HEK293T (cell line): ENCODE results near the gene EFR3B.
"Not testable (repeated sequence)": the region's sequence is repeated elsewhere in the genome, so short reads cannot be mapped to it uniquely, and the experiment has no call there.

Experiments used
- CTCF ChIA-PET: fragments of 350-600 bp; formaldehyde crosslinking; extraction: SDS; loops from one replicate; lab custom pipeline; 2021; ENCODE audit warnings: antibody characterized with exemption, inconsistent platforms; lab: Yijun Ruan, JAX
- POLR2A ChIA-PET: fragments of 350-600 bp; formaldehyde crosslinking; extraction: SDS; loops from one replicate; lab custom pipeline; 2020; ENCODE audit warnings: antibody characterized with exemption, inconsistent platforms; lab: Yijun Ruan, JAX
- DNase-seq: peaks from one replicate; pipeline ENCODE4 v3.0.0; 2012; ENCODE audit warnings: mixed read lengths; ENCODE audit errors: extremely low spot score
- ARNT ChIP-seq: fragments of 450-650 bp; IDR thresholded peaks from 2 replicates; pipeline ENCODE4 v1.6.1; 2017; ENCODE audit warnings: mild to moderate bottlenecking
- BHLHE40 ChIP-seq: fragments of 450-650 bp; IDR thresholded peaks from 2 replicates; pipeline ENCODE4 v1.6.1; 2016; ENCODE audit warnings: mild to moderate bottlenecking, moderate library complexity, borderline replicate concordance
- CTBP1 ChIP-seq: fragments of 450-650 bp; IDR thresholded peaks from 2 replicates; pipeline ENCODE4 v1.6.1; 2016; ENCODE audit warnings: borderline replicate concordance
- ELF4 ChIP-seq: fragments of 450-650 bp; IDR thresholded peaks from 2 replicates; pipeline ENCODE4 v1.6.1; 2017; ENCODE audit warnings: antibody characterized with exemption
- FOXA1 ChIP-seq: fragments of 450-650 bp; IDR thresholded peaks from 2 replicates; pipeline ENCODE4 v1.6.1; 2016; ENCODE audit warnings: mild to moderate bottlenecking
- FOXK2 ChIP-seq: fragments of 450-650 bp; IDR thresholded peaks from 2 replicates; pipeline ENCODE4 v1.6.1; 2016; ENCODE audit warnings: mild to moderate bottlenecking
- FOXM1 ChIP-seq: fragments of 450-650 bp; IDR thresholded peaks from 2 replicates; pipeline ENCODE4 v1.6.1; 2017; ENCODE audit warnings: mild to moderate bottlenecking, borderline replicate concordance
- HDGF ChIP-seq: fragments of 450-650 bp; IDR thresholded peaks from 2 replicates; pipeline ENCODE4 v1.6.1; 2017; ENCODE audit warnings: antibody characterized with exemption, borderline replicate concordance
- L3MBTL2 ChIP-seq: fragments of 450-650 bp; conservative IDR thresholded peaks from 2 replicates; pipeline ENCODE4 v1.6.1; 2016; ENCODE audit warnings: mild to moderate bottlenecking
- LEF1 ChIP-seq: fragments of 450-650 bp; IDR thresholded peaks from 2 replicates; pipeline ENCODE4 v1.6.1; 2017; ENCODE audit warnings: mild to moderate bottlenecking, borderline replicate concordance
- NFRKB ChIP-seq: fragments of 450-650 bp; IDR thresholded peaks from 2 replicates; pipeline ENCODE4 v1.6.1; 2016; ENCODE audit warnings: mild to moderate bottlenecking, moderate library complexity
- PKNOX1 ChIP-seq: fragments of 450-650 bp; IDR thresholded peaks from 2 replicates; pipeline ENCODE4 v1.6.1; 2016
- SP1 ChIP-seq: fragments of 450-650 bp; IDR thresholded peaks from 2 replicates; pipeline ENCODE4 v1.6.1; 2017
- SUZ12 ChIP-seq: fragments of 450-650 bp; IDR thresholded peaks from 2 replicates; pipeline ENCODE4 v1.6.1; 2016; ENCODE audit warnings: mild to moderate bottlenecking
- TARDBP ChIP-seq: fragments of 450-650 bp; IDR thresholded peaks from 2 replicates; pipeline ENCODE4 v1.6.1; 2016
- ZNF384 ChIP-seq: fragments of 450-650 bp; IDR thresholded peaks from 2 replicates; pipeline ENCODE4 v1.6.1; 2016

Gene EFR3B

DNA sequence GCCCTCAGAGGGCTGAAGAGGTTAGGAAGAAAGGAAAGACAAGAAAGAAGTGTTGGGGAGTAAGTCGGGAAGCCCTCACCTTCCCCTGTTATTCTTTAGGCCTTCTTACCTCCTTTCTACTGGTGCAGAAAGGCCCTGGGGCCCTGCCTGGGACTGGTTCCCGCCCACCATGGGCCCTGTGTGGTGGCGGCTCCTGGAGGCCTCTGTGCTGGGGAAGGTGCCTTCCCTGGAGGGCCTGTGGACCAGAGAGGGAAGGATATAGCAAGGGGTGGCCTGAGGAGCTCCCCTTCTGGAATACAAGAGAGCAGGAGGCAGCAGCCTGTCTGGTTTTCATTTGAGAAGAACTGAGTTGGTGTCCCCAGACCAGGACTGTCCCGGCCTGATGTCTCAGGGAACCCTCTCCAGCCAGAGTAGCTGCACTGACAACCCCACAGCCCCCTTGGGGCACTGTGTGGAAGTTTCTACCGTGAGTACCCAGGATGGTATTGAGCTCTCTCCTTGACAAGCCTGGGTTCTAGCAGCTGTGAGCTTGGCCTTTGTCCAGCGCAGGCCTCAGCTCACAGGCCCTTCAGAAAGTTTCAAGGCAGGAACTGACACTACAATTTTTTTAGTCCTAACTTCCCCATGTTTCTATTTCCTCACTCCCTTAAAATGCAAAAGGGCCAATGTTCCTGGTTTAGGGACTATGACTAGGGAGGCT lies 47.1 kb downstream of the EFR3B start:
- CTCF ChIA-PET = no interaction called here
- TF ChIP-seq ZNF384 (no peak), CTBP1 (no peak), FOXM1 (no peak), FOXA1 (no peak), TARDBP (no peak), SP1 (no peak), ARNT (no peak), NFRKB (no peak), BHLHE40 (no peak), FOXK2 (no peak), PKNOX1 (no peak), HDGF (no peak), SUZ12 (no peak), L3MBTL2 (no peak), ELF4 (no peak), LEF1 (no peak)
- POLR2A ChIA-PET = no interaction called here
- no peak for DNase-seq

- CTCF ChIA-PET = interaction anchor here (0.6 kb wide), 1 partner anchor 58 kb away, joined by 3 read pairs; no protein-coding TSS in a partner anchor
- no peak for TF ChIP-seq ELF4
- no peak for TF ChIP-seq L3MBTL2
- no peak for TF ChIP-seq HDGF
- no peak for TF ChIP-seq NFRKB
- TF ChIP-seq BHLHE40 = no peak
- TF ChIP-seq FOXM1 = no peak
- no peak for TF ChIP-seq ARNT
- DNase-seq = no peak
- POLR2A ChIA-PET = no interaction called here
These were observed 47.9 kb downstream of the EFR3B start for GRCh38 chr2:25089605-25090315.

DNA sequence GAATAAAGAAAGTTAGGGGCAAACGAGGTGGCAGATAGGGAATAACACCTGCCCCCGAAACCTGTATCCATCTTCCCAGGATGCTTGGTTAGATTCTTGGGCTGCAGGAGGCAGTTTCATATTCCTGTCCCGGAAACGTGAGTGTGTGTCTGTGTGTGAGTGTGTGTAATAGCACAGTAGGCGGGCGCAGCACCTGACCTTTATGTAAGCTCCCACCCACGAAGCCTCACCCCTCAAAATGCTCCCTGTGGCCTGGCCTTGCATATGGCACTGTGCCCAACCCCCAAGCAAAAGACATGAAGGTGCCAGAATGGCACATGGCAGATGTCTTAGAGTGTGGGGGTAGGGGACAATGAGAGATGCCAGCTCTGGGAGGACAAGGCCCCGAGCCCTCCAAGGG lies 48.9 kb downstream of the EFR3B start:
- ChIA-PET CTCF (no interaction called here), POLR2A (no interaction called here)
- no peak for DNase-seq

GRCh38 chr2:25091265-25091664 lies 49.4 kb downstream of the EFR3B start:
- no peak for DNase-seq
- CTCF ChIA-PET = no interaction called here
- POLR2A ChIA-PET = no interaction called here
- TF ChIP-seq ZNF384 = no peak
- TF ChIP-seq SP1 = no peak
- no peak for TF ChIP-seq FOXA1
- no peak for TF ChIP-seq ELF4
- no peak for TF ChIP-seq SUZ12
- no peak for TF ChIP-seq FOXK2
- no peak for TF ChIP-seq CTBP1
- no peak for TF ChIP-seq HDGF
- TF ChIP-seq NFRKB = no peak
- no peak for TF ChIP-seq L3MBTL2
- no peak for TF ChIP-seq LEF1
- TF ChIP-seq TARDBP = no peak
- TF ChIP-seq BHLHE40 = no peak

More for the DNA sequence above, 48.9 kb downstream of the EFR3B start:
- TF ChIP-seq SP1 (no peak), TARDBP (no peak), ELF4 (no peak), ARNT (no peak), FOXK2 (no peak), NFRKB (no peak), FOXA1 (no peak), LEF1 (no peak), SUZ12 (no peak), L3MBTL2 (no peak), ZNF384 (no peak)

DNA sequence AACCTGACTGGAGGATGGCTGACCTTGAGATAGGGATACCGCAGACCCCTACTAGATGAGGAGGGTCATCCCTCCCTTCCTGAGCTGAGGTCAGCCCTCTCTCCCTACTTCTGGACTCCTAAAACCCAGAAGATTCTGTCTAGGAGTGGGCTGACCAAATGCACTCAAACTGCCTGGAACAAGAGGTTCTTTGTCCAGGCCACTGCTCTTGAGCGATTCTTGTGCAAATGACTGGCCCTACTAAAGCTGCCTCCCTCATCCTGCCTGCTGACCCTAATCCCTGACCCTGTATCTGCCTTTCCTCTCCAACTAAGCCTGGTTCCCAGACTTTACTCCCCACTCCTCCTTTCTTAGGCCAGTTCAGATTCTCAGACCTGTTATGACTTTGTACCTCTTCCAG lies 56.2 kb downstream of the EFR3B start:
- TF ChIP-seq ZNF384 (no peak), L3MBTL2 (no peak), ARNT (no peak), LEF1 (no peak), PKNOX1 (no peak), ELF4 (no peak), FOXM1 (no peak), BHLHE40 (no peak), NFRKB (no peak), CTBP1 (no peak), SP1 (no peak), HDGF (no peak), TARDBP (no peak)
- ChIA-PET CTCF (no interaction called here), POLR2A (no interaction called here)
- no peak for DNase-seq

- TF ChIP-seq SUZ12 (no peak), TARDBP (no peak), BHLHE40 (no peak), FOXK2 (no peak), NFRKB (no peak), HDGF (no peak), FOXM1 (no peak), SP1 (no peak), FOXA1 (no peak), ZNF384 (no peak), CTBP1 (no peak), ELF4 (no peak), L3MBTL2 (no peak), LEF1 (no peak), ARNT (no peak)
- CTCF ChIA-PET = interaction anchor here (0.6 kb wide), 1 partner anchor 42 kb away, joined by 3 read pairs; no protein-coding TSS in a partner anchor
- DNase-seq = no peak
These were observed 57.0 kb downstream of the EFR3B start for GRCh38 chr2:25098670-25099486.

GRCh38 chr2:25102352-25102751 lies 60.5 kb downstream of the EFR3B start:
- DNase-seq, POLR2A ChIA-PET: not testable (repeated sequence)
- CTCF ChIA-PET = interaction anchor here (0.6 kb wide), 1 partner anchor 66 kb away, joined by 3 read pairs; the partner anchor contains the start of gene POMC

More at GRCh38 chr2:25098670-25099486, 57.0 kb downstream of the EFR3B start:
- POLR2A ChIA-PET = no interaction called here
